Fibroblast of villous mesenchyme (primary cell): Measurements from ENCODE around the gene MCTP2. TPM values are rescaled to one million over a fixed set of nuclear protein-coding genes. Genes with fewer than 3 reads are reported as not detected.

Source experiments
- DNase-seq: peaks from one replicate; pipeline ENCODE4 v3.0.0-alpha.2; 2010; ENCODE audit warnings: low read depth
- H3K4me3 ChIP-seq: 2 replicates; pipeline ENCODE4 v1.5.1; 2011; ENCODE audit warnings: low read depth, mild to moderate bottlenecking, low read length
- total RNA-seq: library from RNA; depleted of rRNA; stranded (reverse); fragments of >200 nt; gene quantifications from 2 replicates; pipeline ENCODE4 v1.2.3, GENCODE V29; 2012
- TF ChIP-seq, protein P1 (sequence below): IDR thresholded peaks from 2 replicates; pipeline ENCODE4 v1.5.1; 2012; ENCODE audit warnings: low read depth, mild to moderate bottlenecking, low read length; ENCODE audit not compliant: insufficient read depth

Gene MCTP2
- total RNA-seq, 1 donor: 2.2 TPM

DNA sequence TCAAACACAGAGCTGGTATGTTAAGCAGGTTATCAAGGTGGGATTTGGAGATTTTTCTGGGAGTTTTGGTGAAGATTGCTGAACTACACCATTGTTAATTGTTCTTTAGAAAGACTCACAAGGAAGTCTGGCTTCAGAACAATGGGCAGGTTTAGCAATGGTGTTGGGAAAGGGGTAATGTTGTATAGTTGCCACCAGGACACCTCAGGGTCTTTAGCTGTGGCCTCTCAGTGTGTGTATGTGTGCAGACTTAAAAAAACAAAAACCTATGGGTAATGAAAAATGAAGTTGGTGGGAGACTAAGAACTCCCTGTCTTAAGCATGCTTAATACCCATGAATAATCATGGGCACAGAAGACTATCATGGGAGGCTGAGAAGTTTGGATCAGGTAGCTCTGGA, 91.7 kb downstream of the MCTP2 start:
- TF ChIP-seq, protein P1, sequence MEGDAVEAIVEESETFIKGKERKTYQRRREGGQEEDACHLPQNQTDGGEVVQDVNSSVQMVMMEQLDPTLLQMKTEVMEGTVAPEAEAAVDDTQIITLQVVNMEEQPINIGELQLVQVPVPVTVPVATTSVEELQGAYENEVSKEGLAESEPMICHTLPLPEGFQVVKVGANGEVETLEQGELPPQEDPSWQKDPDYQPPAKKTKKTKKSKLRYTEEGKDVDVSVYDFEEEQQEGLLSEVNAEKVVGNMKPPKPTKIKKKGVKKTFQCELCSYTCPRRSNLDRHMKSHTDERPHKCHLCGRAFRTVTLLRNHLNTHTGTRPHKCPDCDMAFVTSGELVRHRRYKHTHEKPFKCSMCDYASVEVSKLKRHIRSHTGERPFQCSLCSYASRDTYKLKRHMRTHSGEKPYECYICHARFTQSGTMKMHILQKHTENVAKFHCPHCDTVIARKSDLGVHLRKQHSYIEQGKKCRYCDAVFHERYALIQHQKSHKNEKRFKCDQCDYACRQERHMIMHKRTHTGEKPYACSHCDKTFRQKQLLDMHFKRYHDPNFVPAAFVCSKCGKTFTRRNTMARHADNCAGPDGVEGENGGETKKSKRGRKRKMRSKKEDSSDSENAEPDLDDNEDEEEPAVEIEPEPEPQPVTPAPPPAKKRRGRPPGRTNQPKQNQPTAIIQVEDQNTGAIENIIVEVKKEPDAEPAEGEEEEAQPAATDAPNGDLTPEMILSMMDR: no peak
- no peak overlapping the region for H3K4me3 ChIP-seq
- DNase-seq: no peak

DNA sequence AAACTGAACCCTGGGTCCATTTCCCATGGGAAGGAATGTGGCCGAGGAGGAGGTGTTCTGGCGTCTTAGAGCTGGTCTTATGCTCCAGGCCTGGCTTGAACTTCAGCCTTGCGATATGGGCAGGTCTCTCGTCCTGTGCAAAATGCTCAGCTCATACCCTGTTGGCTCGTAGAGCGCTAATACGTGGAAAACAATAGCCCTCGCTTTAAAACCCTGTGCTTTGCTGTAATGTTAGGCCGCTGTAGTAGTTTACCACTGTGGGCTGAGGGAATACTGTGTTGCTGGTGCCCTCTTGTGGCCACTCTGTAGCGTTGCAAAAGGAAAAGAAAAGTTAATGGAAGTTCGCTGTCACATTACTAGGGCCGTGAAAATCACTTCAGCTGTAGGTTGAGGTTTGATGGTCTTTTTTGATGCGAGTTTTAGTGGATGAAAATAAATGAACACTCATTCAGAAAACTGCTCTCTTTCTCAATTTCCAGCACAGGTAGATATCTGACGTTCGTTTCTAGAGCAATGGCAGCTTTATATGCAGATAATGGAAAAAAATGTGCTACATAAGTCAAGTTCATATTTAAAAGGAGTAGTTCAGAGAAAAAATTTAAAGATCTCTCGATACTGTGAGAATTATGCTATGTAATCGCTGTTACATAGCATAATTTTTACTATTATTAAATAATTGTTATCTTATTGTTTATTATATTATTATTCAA, 92.9 kb downstream of the MCTP2 start:
- no peak overlapping the region for H3K4me3 ChIP-seq
- TF ChIP-seq, protein P1: peak; percentile 96
- DNase-seq: peak; percentile 77

DNA sequence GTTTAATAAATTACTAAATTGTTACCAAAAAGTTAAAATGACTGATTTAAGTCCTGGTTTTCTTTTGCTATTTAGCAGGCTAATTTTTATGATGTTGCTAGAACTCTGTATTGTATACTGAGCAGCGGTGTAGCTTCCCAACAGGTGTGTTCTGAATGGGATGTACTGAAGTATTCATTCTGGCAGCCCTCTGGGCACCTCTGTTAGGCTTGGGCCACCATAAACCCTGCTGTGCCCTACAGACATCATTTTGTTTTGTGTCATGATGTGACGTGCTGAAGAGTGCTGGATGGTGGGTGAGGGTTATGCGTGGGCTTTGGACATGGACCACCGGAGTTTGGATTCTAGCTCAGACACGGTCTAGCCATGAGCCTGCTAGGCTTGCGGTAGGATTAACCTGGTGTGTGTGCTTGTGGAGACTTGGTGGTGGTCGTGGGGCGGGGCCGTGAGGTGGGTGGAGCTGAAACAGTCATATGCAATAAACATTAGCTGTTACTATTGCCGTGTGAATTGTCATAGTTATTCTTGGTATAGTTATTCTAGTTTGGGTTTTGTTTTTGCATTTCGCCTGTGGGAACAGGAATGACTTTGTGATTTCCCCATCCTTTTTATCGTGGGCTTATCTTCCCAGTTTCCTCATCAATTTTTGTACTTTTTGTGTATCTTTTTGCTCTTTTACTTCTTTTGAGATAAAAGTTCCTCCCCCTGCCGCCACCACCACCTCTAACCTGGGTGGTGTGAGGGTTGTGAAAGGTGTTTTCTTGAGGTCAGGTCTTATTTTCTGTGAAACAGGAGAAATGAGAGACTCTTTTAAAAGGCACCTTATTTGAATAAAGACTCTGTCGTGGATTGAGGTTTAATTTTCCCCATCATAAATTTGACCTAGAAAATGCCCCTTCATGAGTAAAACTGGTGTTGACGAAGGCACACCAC, 93.7 kb downstream of the MCTP2 start:
- TF ChIP-seq, protein P1: no peak
- peak; percentile 19 for DNase-seq
- H3K4me3 ChIP-seq: no peak overlapping the region

DNA sequence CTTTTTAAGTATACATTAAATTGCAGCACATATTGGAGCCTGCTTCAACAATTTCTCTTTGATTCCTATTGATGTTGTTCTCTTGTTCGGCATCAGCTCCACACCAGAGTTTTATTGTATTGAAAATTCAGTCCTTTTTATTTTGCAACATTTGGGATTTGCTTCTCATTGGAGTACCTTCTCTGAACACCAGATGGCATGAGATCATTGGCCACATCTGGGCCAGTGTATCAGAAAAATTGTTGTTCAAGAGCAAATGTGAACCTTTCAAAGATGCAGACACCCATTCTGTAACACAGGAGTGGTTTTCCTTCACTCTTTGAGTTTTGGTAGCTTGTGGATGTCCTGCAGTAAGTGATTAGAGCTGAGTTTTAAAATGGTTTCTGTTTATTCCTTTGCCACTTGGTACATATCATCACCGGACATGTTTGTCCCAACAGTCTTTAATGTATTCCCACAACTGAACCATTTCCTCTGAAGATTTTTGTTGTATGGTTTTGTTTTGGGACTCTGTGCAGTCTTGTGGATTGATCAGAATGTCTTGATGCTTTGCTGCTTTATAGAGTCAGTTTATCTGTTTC, 96.1 kb downstream of the MCTP2 start:
- DNase-seq: peak; percentile 60
- TF ChIP-seq, protein P1: peak; percentile 83
- no peak overlapping the region for H3K4me3 ChIP-seq

DNA sequence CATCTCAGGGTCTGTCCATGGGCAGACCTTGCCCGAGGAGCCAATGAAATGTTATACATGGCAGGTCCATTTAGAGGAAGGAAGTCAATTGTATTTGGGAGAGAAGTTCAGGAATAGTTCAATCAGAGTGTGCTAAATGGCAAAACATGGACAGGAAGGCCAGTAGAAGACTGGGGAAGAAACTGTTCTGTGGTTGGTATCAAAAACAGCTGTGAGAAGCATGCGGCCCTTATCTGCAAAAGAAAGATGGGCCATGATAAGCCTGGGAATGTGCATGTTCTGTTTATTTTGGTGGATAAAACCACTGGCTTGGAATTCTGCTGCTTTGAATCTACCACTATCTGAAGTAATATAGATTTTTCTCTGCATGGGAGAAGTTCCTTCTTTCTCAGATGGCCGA, 100.4 kb downstream of the MCTP2 start:
- no peak overlapping the region for H3K4me3 ChIP-seq
- DNase-seq: peak; percentile 90
- TF ChIP-seq, protein P1: no peak

DNA sequence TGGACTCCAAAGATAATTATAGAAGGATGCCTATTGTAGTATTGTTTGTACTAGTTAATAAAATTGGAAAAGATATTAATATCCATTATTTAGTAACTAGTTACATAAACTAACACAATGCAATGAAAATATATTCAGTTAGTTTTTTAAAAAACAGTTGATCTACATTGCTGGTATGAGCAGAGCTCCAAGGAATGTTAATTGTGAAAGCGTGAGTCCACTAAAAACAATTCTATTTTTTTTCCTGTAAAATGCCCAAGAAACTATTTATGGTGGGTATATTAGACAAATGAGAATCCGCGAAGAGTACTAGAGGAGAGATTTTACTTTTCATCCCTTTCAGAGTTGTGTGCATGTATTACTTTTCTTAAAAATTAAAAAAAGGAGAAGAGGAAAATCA, 104.3 kb downstream of the MCTP2 start:
- TF ChIP-seq, protein P1: no peak
- no peak overlapping the region for H3K4me3 ChIP-seq
- peak; percentile 19 for DNase-seq
